ENCODE measurements around the gene TIE1.

TIE1 gene

GRCh38 chr1:43339584-43340232, 38.9 kb downstream of the TIE1 start:
- DNase-seq = no peak

GRCh38 chr1:43340559-43340958, 39.8 kb downstream of the TIE1 start:
- DNase-seq = no peak

GRCh38 chr1:43344267-43344850, 43.6 kb downstream of the TIE1 start:
- no peak for DNase-seq

GRCh38 chr1:43345120-43345519, 44.3 kb downstream of the TIE1 start:
- DNase-seq = no peak

- no peak for DNase-seq
These were observed 45.9 kb downstream of the TIE1 start for GRCh38 chr1:43346636-43347035.

GRCh38 chr1:43348343-43348808, 47.6 kb downstream of the TIE1 start:
- peak; percentile 90 for DNase-seq

GRCh38 chr1:43348809-43349593, 48.2 kb downstream of the TIE1 start:
- DNase-seq = peak; percentile 94

GRCh38 chr1:43349594-43350306, 49.0 kb downstream of the TIE1 start:
- peak; percentile 54 for DNase-seq

GRCh38 chr1:43350976-43351375, 50.2 kb downstream of the TIE1 start:
- no peak for DNase-seq

GRCh38 chr1:43351421-43352350, 50.9 kb downstream of the TIE1 start:
- DNase-seq = no peak

GRCh38 chr1:43352351-43352705, 51.5 kb downstream of the TIE1 start:
- no peak for DNase-seq

GRCh38 chr1:43352881-43353280, 52.1 kb downstream of the TIE1 start:
- no peak for DNase-seq

- no peak for DNase-seq
These were observed 53.7 kb downstream of the TIE1 start for GRCh38 chr1:43354471-43354870.

GRCh38 chr1:43354936-43355335, 54.2 kb downstream of the TIE1 start:
- no peak for DNase-seq

- DNase-seq = no peak
These were observed 56.5 kb downstream of the TIE1 start for GRCh38 chr1:43357251-43357650.

GRCh38 chr1:43358121-43358745, 57.5 kb downstream of the TIE1 start:
- no peak for DNase-seq

GRCh38 chr1:43358746-43359693, 58.2 kb downstream of the TIE1 start, which contains the start of gene CDC20:
TSS of gene CDC20 (plus strand) at chr1:43358981. CDS start at chr1:43359216, 235 bp downstream.
- peak; percentile 99 for DNase-seq

- no peak for DNase-seq
These were observed 58.9 kb downstream of the TIE1 start for GRCh38 chr1:43359696-43360095.

- no peak for DNase-seq
These were observed 59.8 kb downstream of the TIE1 start for GRCh38 chr1:43360616-43361015.

GRCh38 chr1:43363283-43363934, 62.6 kb downstream of the TIE1 start:
- DNase-seq = no peak

All from NCI-H1092 treated with DMSO at 0.1 percent for 48 hours (cell line).